HepG2 (cell line): Measurements from ENCODE around the gene SEMA3B. TPM values are rescaled to one million over a fixed set of nuclear protein-coding genes. Genes with fewer than 3 reads are reported as not detected.

Source experiments
- HOXA3 ChIP-seq: sonication (generic); formaldehyde crosslinking; IDR thresholded peaks from 2 replicates; pipeline ENCODE4 v1.5.0; 2020; ENCODE audit warnings: missing genetic modification reagents
- KLF12 ChIP-seq: sonication (generic); formaldehyde crosslinking; IDR thresholded peaks from 2 replicates; pipeline ENCODE4 v1.4.0; 2020; ENCODE audit warnings: missing genetic modification reagents, borderline replicate concordance
- NONO ChIP-seq, 2 experiments: fragments of 450-650 bp in 1 of 2; sonication (generic) in 1 of 2; formaldehyde crosslinking in 1 of 2; IDR thresholded peaks in 1 of 2; conservative IDR thresholded peaks in 1 of 2; 2 replicates each; pipeline versions ENCODE4 v1.6.1 to v1.8.0; 2017 to 2022; ENCODE audit warnings: mild to moderate bottlenecking in 1 of 2, missing genetic modification reagents in 1 of 2, moderate library complexity in 1 of 2
- POLR2G ChIP-seq: fragments of 200-400 bp; formaldehyde crosslinking; IDR thresholded peaks from 2 replicates; pipeline ENCODE4 v1.6.1; 2018; ENCODE audit warnings: mild to moderate bottlenecking, low read depth, low read length, moderate library complexity
- PRMT3 ChIP-seq: sonication (generic); formaldehyde crosslinking; IDR thresholded peaks from 2 replicates; pipeline ENCODE4 v1.8.1; 2022; ENCODE audit warnings: low read depth, mild to moderate bottlenecking, moderate library complexity, missing genetic modification reagents, borderline replicate concordance
- REL ChIP-seq: sonication (generic); formaldehyde crosslinking; conservative IDR thresholded peaks from 2 replicates; pipeline ENCODE4 v1.8.0; 2022; ENCODE audit warnings: mild to moderate bottlenecking, missing genetic modification reagents, moderate library complexity
- SOX6 ChIP-seq, 2 experiments: fragments of 450-650 bp in 1 of 2; sonication (generic) in 1 of 2; formaldehyde crosslinking in 1 of 2; IDR thresholded peaks; 2 replicates each; pipeline versions ENCODE4 v1.4.0 to v1.6.1; 2017 to 2020; ENCODE audit warnings: antibody characterized with exemption in 1 of 2, mild to moderate bottlenecking in 1 of 2, missing genetic modification reagents in 1 of 2
- STAT5B ChIP-seq: sonication (generic); formaldehyde crosslinking; IDR thresholded peaks from 2 replicates; pipeline ENCODE4 v1.4.0; 2020; ENCODE audit warnings: missing genetic modification reagents
- TEAD2 ChIP-seq: sonication (generic); formaldehyde crosslinking; IDR thresholded peaks from 2 replicates; pipeline ENCODE4 v1.9.0; 2021; ENCODE audit warnings: missing genetic modification reagents
- TSC22D2 ChIP-seq: sonication (generic); formaldehyde crosslinking; IDR thresholded peaks from 2 replicates; pipeline ENCODE4 v1.5.1; 2020; ENCODE audit warnings: missing genetic modification reagents, mild to moderate bottlenecking, borderline replicate concordance
- ZBTB7B ChIP-seq: sonication (generic); formaldehyde crosslinking; IDR thresholded peaks from 2 replicates; pipeline ENCODE4 v1.4.0; 2020; ENCODE audit warnings: missing genetic modification reagents
- ZFP1 ChIP-seq: IDR thresholded peaks from 2 replicates; pipeline ENCODE4 v1.6.1; 2016
- ZFP36 ChIP-seq: fragments of 150-350 bp; IDR thresholded peaks from 2 replicates; pipeline ENCODE4 v1.6.1; 2018; ENCODE audit warnings: borderline replicate concordance, low read length, low read depth; ENCODE audit not compliant: partially characterized antibody
- ZFYVE20 ChIP-seq: sonication (generic); formaldehyde crosslinking; IDR thresholded peaks from 2 replicates; pipeline ENCODE4 v1.8.0; 2023; ENCODE audit warnings: low read depth, mild to moderate bottlenecking, moderate library complexity, missing genetic modification reagents, borderline replicate concordance
- ZKSCAN1 ChIP-seq: fragments of 150-350 bp; IDR thresholded peaks from 2 replicates; pipeline ENCODE4 v1.6.1; 2014; ENCODE audit warnings: low read length
- ZNF274 ChIP-seq: sonication (generic); formaldehyde crosslinking; IDR thresholded peaks from 2 replicates; pipeline ENCODE4 v1.5.1; 2020; ENCODE audit warnings: mild to moderate bottlenecking, missing genetic modification reagents
- ZNF660 ChIP-seq: sonication (generic); formaldehyde crosslinking; IDR thresholded peaks from 2 replicates; pipeline ENCODE4 v1.5.1; 2020; ENCODE audit warnings: mild to moderate bottlenecking, low read depth, missing genetic modification reagents, borderline replicate concordance
- ZNF703 ChIP-seq: sonication (generic); formaldehyde crosslinking; IDR thresholded peaks from 2 replicates; pipeline ENCODE4 v1.5.1; 2020; ENCODE audit warnings: missing genetic modification reagents, mild to moderate bottlenecking, moderate library complexity, borderline replicate concordance
- polyA plus RNA-seq, 8 experiments: library from polyadenylated mRNA; depleted of rRNA in 3 of 8; stranded (reverse) in 7 of 8; unstranded in 1 of 8; fragments of >200 nt; fragmentation: Illumina TruSeq in 4 of 8; extraction: Trizol in 4 of 8; gene quantifications; 2 replicates each; pipeline versions ENCODE4 v1.2.1 to v1.2.3, GENCODE V29; 2011 to 2016; ENCODE audit warnings: low read depth in 4 of 8, missing spikeins in 1 of 8, mixed read lengths in 1 of 8; ENCODE audit not compliant: insufficient read depth in 1 of 8
- total RNA-seq, 5 experiments: library from RNA; depleted of rRNA; stranded (reverse); fragments of >200 nt; fragmentation: Illumina TruSeq; extraction: Trizol; gene quantifications; 2 replicates each; pipeline ENCODE4 v1.2.3, GENCODE V29; 2016; ENCODE audit warnings: low read depth in 1 of 5
- TF ChIP-seq, protein P1 (sequence below): IDR thresholded peaks from 2 replicates; pipeline ENCODE4 v1.6.1; 2016
- TF ChIP-seq, protein P2 (sequence below): IDR thresholded peaks from 2 replicates; pipeline ENCODE4 v1.6.1; 2016; ENCODE audit warnings: low read depth, borderline replicate concordance
- TF ChIP-seq, protein P3 (sequence below): sonication (generic); formaldehyde crosslinking; IDR thresholded peaks from 2 replicates; pipeline ENCODE4 v1.4.0; 2020; ENCODE audit warnings: mild to moderate bottlenecking, missing genetic modification reagents
- TF ChIP-seq, protein P4 (sequence below): IDR thresholded peaks from 2 replicates; pipeline ENCODE4 v1.6.1; 2012; ENCODE audit warnings: inconsistent platforms
- TF ChIP-seq, protein P5 (sequence below): sonication (generic); formaldehyde crosslinking; IDR thresholded peaks from 2 replicates; pipeline ENCODE4 v1.4.0; 2020; ENCODE audit warnings: mild to moderate bottlenecking, missing genetic modification reagents
- TF ChIP-seq, protein P6 (sequence below): sonication (generic); formaldehyde crosslinking; IDR thresholded peaks from 2 replicates; pipeline ENCODE4 v1.5.0; 2020; ENCODE audit warnings: missing genetic modification reagents
- TF ChIP-seq, protein P7 (sequence below): IDR thresholded peaks from 2 replicates; pipeline ENCODE4 v1.6.1; 2016; ENCODE audit warnings: missing compliant biosample characterization, missing genetic modification reagents, borderline replicate concordance

The SEMA3B gene
- total and polyA plus RNA-seq, 2 of the 13 experiments (the other 11 are each of a cell fraction or from before 2014, with no cell fraction given), result 93.2 to 158 TPM

DNA sequence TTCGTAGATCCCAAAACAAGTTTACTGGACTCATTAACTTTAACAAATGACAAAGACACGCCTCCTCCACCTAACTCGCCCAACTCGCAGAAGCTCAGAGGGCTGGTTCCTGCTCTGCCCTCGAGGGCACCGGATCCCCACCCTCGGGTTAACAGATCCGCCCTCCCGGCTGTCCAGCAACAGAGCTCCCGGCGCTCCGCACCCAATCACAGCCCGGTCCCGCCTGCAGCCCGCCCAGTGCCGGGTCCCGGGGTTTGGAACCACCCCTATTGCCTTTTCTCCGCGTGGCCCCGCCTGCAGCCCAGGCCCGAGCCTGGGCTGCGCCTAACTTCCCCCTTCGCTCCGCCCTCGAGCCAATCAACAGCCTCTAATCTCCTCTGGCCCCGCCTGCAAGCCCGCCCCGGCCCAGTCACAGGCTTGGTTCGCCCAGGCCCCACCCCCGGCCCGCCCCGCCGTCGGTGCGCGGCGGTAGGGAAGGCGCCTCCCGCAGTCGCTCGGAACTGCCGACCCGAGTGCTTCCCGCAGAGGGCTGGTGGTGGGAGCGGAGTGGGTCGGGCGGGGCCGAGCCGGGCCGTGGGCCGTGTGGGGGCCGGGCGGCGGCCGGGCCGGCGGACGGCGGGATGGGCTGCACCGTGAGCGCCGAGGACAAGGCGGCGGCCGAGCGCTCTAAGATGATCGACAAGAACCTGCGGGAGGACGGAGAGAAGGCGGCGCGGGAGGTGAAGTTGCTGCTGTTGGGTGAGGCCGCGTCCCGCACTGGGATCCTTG, 33.0 kb upstream of the SEMA3B start, which contains the start of gene GNAI2 (continued):
- TF ChIP-seq ZFP36 (no peak), HOXA3 (peak; percentile 17; the same call in 1 of the 2 replicates), ZNF274 (no peak), ZKSCAN1 (no peak), ZFP1 (CRISPR knock-in tag) (0 out of 2 replicates have a peak, but pooled peaks have one; percentile 37), TSC22D2 (CRISPR knock-in tag) (no peak), ZNF660 (CRISPR knock-in tag) (no peak), SOX6 (IDR thresholded peaks at IDR 0.05) (no peak), SOX6 (CRISPR knock-in tag; IDR thresholded peaks at IDR 0.05) (no peak), PRMT3 (CRISPR knock-in tag) (0 out of 2 replicates have a peak, but pooled peaks have one; percentile 22), TEAD2 (CRISPR knock-in tag) (no peak), STAT5B (CRISPR knock-in tag) (no peak), POLR2G (peak; percentile 76), NONO (IDR thresholded peaks at IDR 0.05) (no peak), NONO (CRISPR knock-in tag; conservative IDR thresholded peaks at IDR 0.05) (0 out of 2 replicates have a peak, but pooled peaks have one; percentile 29), ZNF703 (CRISPR knock-in tag) (no peak), REL (CRISPR knock-in tag) (no peak), ZFYVE20 (no peak; the same call in 1 of the 2 replicates), ZBTB7B (CRISPR knock-in tag) (peak; percentile 51; the same call in 1 of the 2 replicates), KLF12 (no peak; the same call in 1 of the 2 replicates)
- TF ChIP-seq, protein P1, sequence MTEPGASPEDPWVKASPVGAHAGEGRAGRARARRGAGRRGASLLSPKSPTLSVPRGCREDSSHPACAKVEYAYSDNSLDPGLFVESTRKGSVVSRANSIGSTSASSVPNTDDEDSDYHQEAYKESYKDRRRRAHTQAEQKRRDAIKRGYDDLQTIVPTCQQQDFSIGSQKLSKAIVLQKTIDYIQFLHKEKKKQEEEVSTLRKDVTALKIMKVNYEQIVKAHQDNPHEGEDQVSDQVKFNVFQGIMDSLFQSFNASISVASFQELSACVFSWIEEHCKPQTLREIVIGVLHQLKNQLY (CRISPR knock-in tag), result no peak
- TF ChIP-seq, protein P2, sequence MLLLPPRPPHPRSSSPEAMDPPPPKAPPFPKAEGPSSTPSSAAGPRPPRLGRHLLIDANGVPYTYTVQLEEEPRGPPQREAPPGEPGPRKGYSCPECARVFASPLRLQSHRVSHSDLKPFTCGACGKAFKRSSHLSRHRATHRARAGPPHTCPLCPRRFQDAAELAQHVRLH (CRISPR knock-in tag), result no peak
- TF ChIP-seq, protein P3, sequence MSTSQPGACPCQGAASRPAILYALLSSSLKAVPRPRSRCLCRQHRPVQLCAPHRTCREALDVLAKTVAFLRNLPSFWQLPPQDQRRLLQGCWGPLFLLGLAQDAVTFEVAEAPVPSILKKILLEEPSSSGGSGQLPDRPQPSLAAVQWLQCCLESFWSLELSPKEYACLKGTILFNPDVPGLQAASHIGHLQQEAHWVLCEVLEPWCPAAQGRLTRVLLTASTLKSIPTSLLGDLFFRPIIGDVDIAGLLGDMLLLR (CRISPR knock-in tag), result no peak
- TF ChIP-seq, protein P4, sequence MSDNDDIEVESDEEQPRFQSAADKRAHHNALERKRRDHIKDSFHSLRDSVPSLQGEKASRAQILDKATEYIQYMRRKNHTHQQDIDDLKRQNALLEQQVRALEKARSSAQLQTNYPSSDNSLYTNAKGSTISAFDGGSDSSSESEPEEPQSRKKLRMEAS, result peak; percentile 34; the same call in 1 of the 2 replicates
- TF ChIP-seq, protein P5, sequence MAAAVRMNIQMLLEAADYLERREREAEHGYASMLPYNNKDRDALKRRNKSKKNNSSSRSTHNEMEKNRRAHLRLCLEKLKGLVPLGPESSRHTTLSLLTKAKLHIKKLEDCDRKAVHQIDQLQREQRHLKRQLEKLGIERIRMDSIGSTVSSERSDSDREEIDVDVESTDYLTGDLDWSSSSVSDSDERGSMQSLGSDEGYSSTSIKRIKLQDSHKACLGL (CRISPR knock-in tag), result no peak
- TF ChIP-seq, protein P6, sequence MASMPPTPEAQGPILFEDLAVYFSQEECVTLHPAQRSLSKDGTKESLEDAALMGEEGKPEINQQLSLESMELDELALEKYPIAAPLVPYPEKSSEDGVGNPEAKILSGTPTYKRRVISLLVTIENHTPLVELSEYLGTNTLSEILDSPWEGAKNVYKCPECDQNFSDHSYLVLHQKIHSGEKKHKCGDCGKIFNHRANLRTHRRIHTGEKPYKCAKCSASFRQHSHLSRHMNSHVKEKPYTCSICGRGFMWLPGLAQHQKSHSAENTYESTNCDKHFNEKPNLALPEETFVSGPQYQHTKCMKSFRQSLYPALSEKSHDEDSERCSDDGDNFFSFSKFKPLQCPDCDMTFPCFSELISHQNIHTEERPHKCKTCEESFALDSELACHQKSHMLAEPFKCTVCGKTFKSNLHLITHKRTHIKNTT (CRISPR knock-in tag), result no peak
- TF ChIP-seq, protein P7, sequence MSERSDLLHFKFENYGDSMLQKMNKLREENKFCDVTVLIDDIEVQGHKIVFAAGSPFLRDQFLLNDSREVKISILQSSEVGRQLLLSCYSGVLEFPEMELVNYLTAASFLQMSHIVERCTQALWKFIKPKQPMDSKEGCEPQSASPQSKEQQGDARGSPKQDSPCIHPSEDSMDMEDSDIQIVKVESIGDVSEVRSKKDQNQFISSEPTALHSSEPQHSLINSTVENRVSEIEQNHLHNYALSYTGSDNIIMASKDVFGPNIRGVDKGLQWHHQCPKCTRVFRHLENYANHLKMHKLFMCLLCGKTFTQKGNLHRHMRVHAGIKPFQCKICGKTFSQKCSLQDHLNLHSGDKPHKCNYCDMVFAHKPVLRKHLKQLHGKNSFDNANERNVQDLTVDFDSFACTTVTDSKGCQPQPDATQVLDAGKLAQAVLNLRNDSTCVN (CRISPR knock-in tag), result no peak
